Activated CD4-positive, alpha-beta T cell treated with anti-CD3 and anti-CD28 coated beads, Interleukin-2, amount 10 ng/mL, durations not matched to agents 24 days and 14 days (primary cell): ENCODE results near the gene SP110. TPM values are rescaled to one million over a fixed set of nuclear protein-coding genes. Genes with fewer than 3 reads are reported as not detected.

Experiments
- DNase-seq: peaks from one replicate; pipeline ENCODE4 v3.0.0; 2022
- H3K27ac Mint-ChIP-seq: one replicate; pipeline ENCODE4 v1.8.0; 2022; ENCODE audit warnings: mild to moderate bottlenecking, mixed read lengths
- H3K27me3 Mint-ChIP-seq: one replicate; pipeline ENCODE4 v1.8.0; 2022; ENCODE audit warnings: mixed read lengths
- H3K36me3 Mint-ChIP-seq: one replicate; pipeline ENCODE4 v1.8.0; 2022; ENCODE audit warnings: low read depth, mild to moderate bottlenecking, mixed read lengths
- H3K4me1 Mint-ChIP-seq: one replicate; pipeline ENCODE4 v1.8.0; 2021; ENCODE audit warnings: mixed read lengths
- H3K4me3 Mint-ChIP-seq: one replicate; pipeline ENCODE4 v1.8.0; 2022; ENCODE audit warnings: mild to moderate bottlenecking, moderate library complexity, mixed read lengths
- H3K9me3 Mint-ChIP-seq: one replicate; pipeline ENCODE4 v1.8.0; 2021; ENCODE audit warnings: mixed read lengths
- intact Hi-C: fragments of 100-400 bp; cut with micrococcal nuclease; formaldehyde crosslinking; loops from one replicate; pipeline ENCODE4 v1.15.1; 2023
- total RNA-seq: library from RNA; stranded (reverse); gene quantifications from 2 replicates; pipeline ENCODE4 v1.2.3, GENCODE V29; 2022

The SP110 gene
- total RNA-seq, 1 donor from 2014 or later = 148 TPM

- peaks cover 90% of the 10 kb centered on the region for H3K36me3 Mint-ChIP-seq
- H3K27ac Mint-ChIP-seq = no peak overlapping the region
- intact Hi-C loops = no loop called here
- no peak overlapping the region for H3K4me3 Mint-ChIP-seq
- H3K9me3 Mint-ChIP-seq = peaks cover 3% of the 10 kb centered on the region
- H3K27me3 Mint-ChIP-seq = no peaks in the 10 kb centered on the region
- H3K4me1 Mint-ChIP-seq = peaks cover 4% of the 10 kb centered on the region
- no peak for DNase-seq
Measured at GRCh38 chr2:230178546-230179485, 41.0 kb downstream of the SP110 start.

- Mint-ChIP-seq H3K4me1 (peaks cover 2% of the 10 kb centered on the region), H3K36me3 (peaks cover 92% of the 10 kb centered on the region), H3K27me3 (no peaks in the 10 kb centered on the region), H3K4me3 (no peak overlapping the region), H3K27ac (no peak overlapping the region), H3K9me3 (peaks cover 1% of the 10 kb centered on the region)
- peak; percentile 52 for DNase-seq
- intact Hi-C loops = no loop called here
Measured at GRCh38 chr2:230176996-230177395, 42.8 kb downstream of the SP110 start.

GRCh38 chr2:230174466-230174865, 45.3 kb downstream of the SP110 start:
- Mint-ChIP-seq H3K36me3 (peaks cover 92% of the 10 kb centered on the region), H3K4me1 (peaks cover 11% of the 10 kb centered on the region), H3K27me3 (no peaks in the 10 kb centered on the region), H3K4me3 (no peak overlapping the region), H3K27ac (no peak overlapping the region), H3K9me3 (no peaks in the 10 kb centered on the region)
- DNase-seq = peak; percentile 50
- intact Hi-C loops = no loop called here

DNA sequence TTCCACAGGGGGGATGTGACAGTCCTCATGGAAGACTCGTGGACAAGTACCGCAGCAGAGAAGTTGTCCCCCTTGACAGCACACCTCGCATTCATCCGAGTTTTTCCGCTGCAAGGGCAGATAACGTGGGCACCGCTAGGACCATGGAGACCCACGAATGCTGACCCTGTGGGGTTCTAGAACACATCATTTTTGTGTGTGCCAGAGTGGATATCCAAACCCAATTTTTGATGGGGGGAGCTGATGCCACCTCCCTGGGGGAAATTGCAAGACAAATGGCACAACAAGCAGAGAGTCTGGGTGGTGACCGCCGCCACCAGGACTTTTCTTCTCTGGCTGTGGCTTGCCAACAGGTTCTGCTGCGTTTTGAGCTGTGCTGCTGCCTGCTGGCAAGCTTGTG, 46.9 kb downstream of the SP110 start:
- peaks cover 89% of the 10 kb centered on the region for H3K36me3 Mint-ChIP-seq
- no peaks in the 10 kb centered on the region for H3K9me3 Mint-ChIP-seq
- peak; percentile 50 for DNase-seq
- no peak overlapping the region for H3K27ac Mint-ChIP-seq
- H3K27me3 Mint-ChIP-seq = no peaks in the 10 kb centered on the region
- intact Hi-C loops = no loop called here
- H3K4me1 Mint-ChIP-seq = peaks cover 11% of the 10 kb centered on the region
- no peak overlapping the region for H3K4me3 Mint-ChIP-seq

DNA sequence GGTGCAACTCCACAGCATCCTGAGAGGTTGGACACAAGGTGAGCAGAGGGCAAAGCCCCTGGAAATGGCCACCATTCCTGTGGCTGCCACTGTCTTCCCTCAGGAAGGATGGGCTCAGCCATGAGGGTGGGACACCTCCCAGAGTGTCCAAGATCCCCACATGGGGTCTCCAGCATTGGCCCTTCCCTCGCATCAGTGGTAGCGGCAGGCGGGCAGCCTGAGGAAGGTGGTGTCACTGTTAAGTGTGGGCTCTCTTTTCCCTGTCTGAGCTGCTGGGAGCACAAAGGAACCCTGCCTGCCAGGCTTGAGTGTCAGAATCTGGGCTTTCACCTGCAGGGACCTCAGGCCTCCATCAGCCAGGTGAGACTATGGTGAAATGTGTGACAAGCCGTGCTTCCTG, 47.6 kb downstream of the SP110 start:
- Mint-ChIP-seq H3K27ac (no peak overlapping the region), H3K4me3 (no peak overlapping the region), H3K27me3 (no peaks in the 10 kb centered on the region), H3K36me3 (peaks cover 89% of the 10 kb centered on the region), H3K4me1 (peaks cover 11% of the 10 kb centered on the region), H3K9me3 (no peaks in the 10 kb centered on the region)
- intact Hi-C loops = no loop called here
- DNase-seq = peak; percentile 54

DNA sequence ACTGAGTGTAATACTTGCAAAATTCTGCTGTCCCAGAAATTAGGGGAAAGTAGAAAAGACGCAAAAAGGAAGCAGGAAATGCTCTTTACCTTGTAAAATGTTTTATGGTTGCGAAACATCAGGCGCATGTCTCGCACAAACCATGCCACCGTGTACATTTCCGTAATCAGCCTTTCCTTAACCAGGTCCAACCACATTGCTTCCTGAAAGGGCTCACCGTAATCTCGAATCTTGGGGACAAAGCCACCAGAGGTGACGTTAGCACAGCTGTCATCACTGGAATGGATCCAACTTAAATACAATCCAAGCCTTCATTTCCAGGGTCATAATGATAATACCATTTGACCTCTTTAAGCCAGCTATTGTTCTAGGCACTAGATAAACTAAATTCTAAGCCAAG, 49.3 kb downstream of the SP110 start:
- DNase-seq = peak; percentile 64
- H3K9me3 Mint-ChIP-seq = no peaks in the 10 kb centered on the region
- intact Hi-C loops = no loop called here
- no peaks in the 10 kb centered on the region for H3K27me3 Mint-ChIP-seq
- peaks cover 10% of the 10 kb centered on the region for H3K4me1 Mint-ChIP-seq
- peak overlapping the region; percentile 12 for H3K4me3 Mint-ChIP-seq
- H3K27ac Mint-ChIP-seq = peak overlapping the region; percentile 67
- H3K36me3 Mint-ChIP-seq = peaks cover 82% of the 10 kb centered on the region

GRCh38 chr2:230166557-230167170, 53.1 kb downstream of the SP110 start:
- Mint-ChIP-seq H3K4me3 (no peak overlapping the region), H3K4me1 (peaks cover 10% of the 10 kb centered on the region), H3K36me3 (peaks cover 62% of the 10 kb centered on the region), H3K27me3 (no peaks in the 10 kb centered on the region), H3K9me3 (no peaks in the 10 kb centered on the region), H3K27ac (no peak overlapping the region)
- no peak for DNase-seq
- intact Hi-C loops = loop anchor here (10.0 kb wide), 1 partner anchor 382 kb away; no protein-coding TSS in a partner anchor

GRCh38 chr2:230164139-230164538, 55.6 kb downstream of the SP110 start:
- intact Hi-C loops = loop anchor here (10.0 kb wide), 1 partner anchor 379 kb away; no protein-coding TSS in a partner anchor
- Mint-ChIP-seq H3K27me3 (no peaks in the 10 kb centered on the region), H3K4me1 (peaks cover 8% of the 10 kb centered on the region), H3K36me3 (peaks cover 38% of the 10 kb centered on the region), H3K27ac (no peak overlapping the region), H3K4me3 (no peak overlapping the region), H3K9me3 (no peaks in the 10 kb centered on the region)
- DNase-seq = no peak

DNA sequence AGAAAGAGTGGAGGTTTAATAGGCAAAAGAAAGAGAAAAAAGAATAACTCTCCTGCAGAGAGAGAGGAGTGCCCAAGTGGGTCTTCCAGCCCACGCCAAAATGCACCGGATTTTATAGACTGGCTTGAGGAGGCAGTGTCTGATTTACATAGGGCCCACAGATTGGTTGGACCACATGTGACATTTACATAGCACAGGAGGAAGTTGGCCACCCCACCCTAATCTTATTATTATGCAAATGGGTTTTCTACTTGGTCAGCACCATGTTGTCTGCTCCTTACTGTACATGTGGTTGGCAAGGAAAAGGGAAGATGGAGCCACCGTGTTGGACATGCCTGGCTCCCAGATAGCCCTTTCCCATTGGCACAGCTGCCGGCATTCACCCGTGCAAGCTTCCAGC, 56.8 kb downstream of the SP110 start:
- H3K27me3 Mint-ChIP-seq = no peaks in the 10 kb centered on the region
- no peak overlapping the region for H3K4me3 Mint-ChIP-seq
- no peak for DNase-seq
- peaks cover 30% of the 10 kb centered on the region for H3K36me3 Mint-ChIP-seq
- H3K27ac Mint-ChIP-seq = no peak overlapping the region
- intact Hi-C loops = loop anchor here (10.0 kb wide), 1 partner anchor 378 kb away; no protein-coding TSS in a partner anchor
- peaks cover 8% of the 10 kb centered on the region for H3K4me1 Mint-ChIP-seq
- H3K9me3 Mint-ChIP-seq = no peaks in the 10 kb centered on the region

GRCh38 chr2:230161184-230161583, 58.6 kb downstream of the SP110 start:
- Mint-ChIP-seq H3K36me3 (peaks cover 17% of the 10 kb centered on the region), H3K9me3 (no peaks in the 10 kb centered on the region), H3K27me3 (peaks cover 2% of the 10 kb centered on the region), H3K4me1 (peaks cover 8% of the 10 kb centered on the region), H3K4me3 (no peak overlapping the region), H3K27ac (no peak overlapping the region)
- intact Hi-C loops = loop anchor here (2.0 to 10.0 kb wide), 2 partner anchors 94 to 376 kb away; no protein-coding TSS in a partner anchor
- DNase-seq = no peak

GRCh38 chr2:230160112-230160660, 59.6 kb downstream of the SP110 start:
- no peaks in the 10 kb centered on the region for H3K9me3 Mint-ChIP-seq
- H3K4me3 Mint-ChIP-seq = no peak overlapping the region
- H3K36me3 Mint-ChIP-seq = peaks cover 14% of the 10 kb centered on the region
- intact Hi-C loops = loop anchor here (1.0 to 10.0 kb wide), 3 partner anchors 93 to 375 kb away; no protein-coding TSS in a partner anchor
- peak; percentile 87 for DNase-seq
- H3K4me1 Mint-ChIP-seq = peaks cover 11% of the 10 kb centered on the region
- H3K27me3 Mint-ChIP-seq = peaks cover 2% of the 10 kb centered on the region
- H3K27ac Mint-ChIP-seq = no peak overlapping the region

GRCh38 chr2:230158468-230158867, 61.3 kb downstream of the SP110 start:
- Mint-ChIP-seq H3K9me3 (no peaks in the 10 kb centered on the region), H3K4me1 (peaks cover 11% of the 10 kb centered on the region), H3K36me3 (peaks cover 4% of the 10 kb centered on the region), H3K4me3 (no peak overlapping the region), H3K27ac (no peak overlapping the region), H3K27me3 (peaks cover 2% of the 10 kb centered on the region)
- intact Hi-C loops = no loop called here
- DNase-seq = no peak

DNA sequence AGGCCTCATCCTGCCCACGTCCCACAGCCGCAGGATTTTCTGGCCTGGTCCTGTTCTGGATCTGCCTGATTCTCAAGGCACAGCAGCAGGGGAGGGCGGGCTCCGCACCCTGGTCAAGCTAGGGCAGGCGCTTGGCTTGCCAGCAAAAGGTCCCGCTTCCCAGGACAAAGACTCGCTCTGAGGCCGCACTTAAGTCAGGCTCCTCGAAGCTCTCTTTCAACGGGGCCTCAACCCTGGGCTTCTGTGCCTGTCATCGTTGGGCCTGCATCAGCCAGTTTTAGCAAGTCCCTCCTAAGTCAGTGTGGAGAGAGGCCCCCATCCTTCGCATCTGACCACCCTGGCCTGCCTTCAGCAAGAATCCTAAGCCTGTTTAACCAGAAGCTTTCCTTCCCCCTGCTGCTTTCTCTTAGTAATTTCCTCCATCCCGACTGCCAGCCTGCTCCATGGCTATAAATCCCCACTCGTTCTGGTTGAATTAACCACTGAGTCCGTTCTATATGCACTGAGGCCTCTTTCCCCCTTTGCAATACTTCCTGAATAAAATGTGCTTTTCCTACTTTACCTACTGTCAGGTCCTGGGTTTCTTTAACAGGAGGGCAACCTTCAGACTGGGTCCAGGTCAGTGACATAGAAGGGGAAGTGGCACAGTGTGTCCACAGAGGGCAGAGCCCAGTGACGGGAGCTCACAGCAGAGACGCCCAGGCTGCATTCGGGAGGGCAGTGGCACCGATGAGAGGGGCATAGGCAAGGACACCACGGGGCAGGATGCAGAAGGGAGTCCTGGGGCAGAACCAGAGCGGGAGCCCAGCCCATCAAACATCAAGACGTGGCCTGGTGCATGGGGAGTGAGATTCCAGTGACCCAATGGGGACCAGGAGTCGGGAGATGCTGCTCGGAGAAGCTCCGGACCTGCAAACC, 62.7 kb downstream of the SP110 start:
- intact Hi-C loops = no loop called here
- H3K4me1 Mint-ChIP-seq = peaks cover 11% of the 10 kb centered on the region

More for the DNA sequence above, 62.7 kb downstream of the SP110 start:
- Mint-ChIP-seq H3K36me3 (no peaks in the 10 kb centered on the region), H3K27ac (no peak overlapping the region), H3K9me3 (peaks cover 3% of the 10 kb centered on the region), H3K4me3 (no peak overlapping the region), H3K27me3 (peaks cover 2% of the 10 kb centered on the region)
- no peak for DNase-seq
